Measurements from ENCODE around the gene SLC25A11.

DNA sequence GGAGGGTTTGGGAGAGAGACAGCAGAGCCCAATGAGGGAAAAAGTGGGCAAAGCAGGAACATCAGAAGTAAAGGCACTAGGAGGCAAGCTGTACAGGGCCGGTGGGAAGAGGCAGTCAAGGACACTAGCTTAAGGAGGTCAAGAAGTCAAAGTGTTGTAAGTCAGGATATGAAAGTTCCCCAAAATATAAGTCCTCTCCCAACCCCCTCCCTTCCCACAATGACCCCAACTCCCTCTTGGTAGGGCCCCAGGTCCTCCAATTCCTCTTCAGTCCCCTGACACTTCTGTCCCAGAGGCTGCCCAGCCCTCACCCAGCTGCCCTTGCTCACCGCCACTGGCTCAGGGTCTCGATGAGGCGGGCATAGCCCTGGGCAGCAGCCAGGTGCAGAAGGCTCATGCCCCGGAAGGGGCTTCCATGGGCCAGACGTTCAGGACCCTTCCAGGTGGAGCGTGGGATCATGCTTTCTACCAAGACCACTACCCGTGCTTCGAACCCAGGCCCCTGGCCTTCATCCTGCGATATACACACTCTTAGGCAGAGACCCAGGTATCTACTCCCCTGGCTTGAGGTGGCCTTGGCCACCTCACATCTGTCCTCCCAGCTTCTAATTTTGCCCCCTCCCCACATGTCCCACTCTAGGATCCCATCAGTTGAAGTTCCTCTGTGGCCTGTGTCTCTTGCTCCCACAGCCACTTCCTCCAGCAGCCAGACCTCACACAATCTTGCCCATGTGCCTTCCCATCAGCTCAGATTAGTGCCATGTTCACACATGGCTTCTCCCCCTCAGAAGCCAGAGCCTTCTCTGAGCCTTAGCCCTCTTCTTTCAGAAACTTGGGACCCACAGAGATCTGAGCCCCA is 33.6 kb upstream of the SLC25A11 start:
- TF ChIP-seq ELF1 (IDR thresholded peaks at IDR 0.05) (no peak), RFX5 (IDR thresholded peaks at IDR 0.05; ENCODE audit: low read length) (no peak), FOXM1 (IDR thresholded peaks at IDR 0.05; ENCODE audit: low read depth) (no peak), POLR2AphosphoS5 (IDR thresholded peaks at IDR 0.05; ENCODE audit: low read depth, low read length) (no peak), EP300 (IDR thresholded peaks at IDR 0.05; ENCODE audit: borderline replicate concordance in 1 of 2, low read depth in 1 of 2, low read length in 1 of 2) (no peak), RCOR1 (IDR thresholded peaks at IDR 0.05; ENCODE audit: low read length) (no peak), MXI1 (IDR thresholded peaks at IDR 0.05; ENCODE audit: low read depth, low read length) (no peak), YY1 (IDR thresholded peaks at IDR 0.05; ENCODE audit: low read depth) (no peak)
- TF ChIP-seq, protein P1, sequence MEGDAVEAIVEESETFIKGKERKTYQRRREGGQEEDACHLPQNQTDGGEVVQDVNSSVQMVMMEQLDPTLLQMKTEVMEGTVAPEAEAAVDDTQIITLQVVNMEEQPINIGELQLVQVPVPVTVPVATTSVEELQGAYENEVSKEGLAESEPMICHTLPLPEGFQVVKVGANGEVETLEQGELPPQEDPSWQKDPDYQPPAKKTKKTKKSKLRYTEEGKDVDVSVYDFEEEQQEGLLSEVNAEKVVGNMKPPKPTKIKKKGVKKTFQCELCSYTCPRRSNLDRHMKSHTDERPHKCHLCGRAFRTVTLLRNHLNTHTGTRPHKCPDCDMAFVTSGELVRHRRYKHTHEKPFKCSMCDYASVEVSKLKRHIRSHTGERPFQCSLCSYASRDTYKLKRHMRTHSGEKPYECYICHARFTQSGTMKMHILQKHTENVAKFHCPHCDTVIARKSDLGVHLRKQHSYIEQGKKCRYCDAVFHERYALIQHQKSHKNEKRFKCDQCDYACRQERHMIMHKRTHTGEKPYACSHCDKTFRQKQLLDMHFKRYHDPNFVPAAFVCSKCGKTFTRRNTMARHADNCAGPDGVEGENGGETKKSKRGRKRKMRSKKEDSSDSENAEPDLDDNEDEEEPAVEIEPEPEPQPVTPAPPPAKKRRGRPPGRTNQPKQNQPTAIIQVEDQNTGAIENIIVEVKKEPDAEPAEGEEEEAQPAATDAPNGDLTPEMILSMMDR (IDR thresholded peaks at IDR 0.05): no peak
- TF ChIP-seq, protein P2, sequence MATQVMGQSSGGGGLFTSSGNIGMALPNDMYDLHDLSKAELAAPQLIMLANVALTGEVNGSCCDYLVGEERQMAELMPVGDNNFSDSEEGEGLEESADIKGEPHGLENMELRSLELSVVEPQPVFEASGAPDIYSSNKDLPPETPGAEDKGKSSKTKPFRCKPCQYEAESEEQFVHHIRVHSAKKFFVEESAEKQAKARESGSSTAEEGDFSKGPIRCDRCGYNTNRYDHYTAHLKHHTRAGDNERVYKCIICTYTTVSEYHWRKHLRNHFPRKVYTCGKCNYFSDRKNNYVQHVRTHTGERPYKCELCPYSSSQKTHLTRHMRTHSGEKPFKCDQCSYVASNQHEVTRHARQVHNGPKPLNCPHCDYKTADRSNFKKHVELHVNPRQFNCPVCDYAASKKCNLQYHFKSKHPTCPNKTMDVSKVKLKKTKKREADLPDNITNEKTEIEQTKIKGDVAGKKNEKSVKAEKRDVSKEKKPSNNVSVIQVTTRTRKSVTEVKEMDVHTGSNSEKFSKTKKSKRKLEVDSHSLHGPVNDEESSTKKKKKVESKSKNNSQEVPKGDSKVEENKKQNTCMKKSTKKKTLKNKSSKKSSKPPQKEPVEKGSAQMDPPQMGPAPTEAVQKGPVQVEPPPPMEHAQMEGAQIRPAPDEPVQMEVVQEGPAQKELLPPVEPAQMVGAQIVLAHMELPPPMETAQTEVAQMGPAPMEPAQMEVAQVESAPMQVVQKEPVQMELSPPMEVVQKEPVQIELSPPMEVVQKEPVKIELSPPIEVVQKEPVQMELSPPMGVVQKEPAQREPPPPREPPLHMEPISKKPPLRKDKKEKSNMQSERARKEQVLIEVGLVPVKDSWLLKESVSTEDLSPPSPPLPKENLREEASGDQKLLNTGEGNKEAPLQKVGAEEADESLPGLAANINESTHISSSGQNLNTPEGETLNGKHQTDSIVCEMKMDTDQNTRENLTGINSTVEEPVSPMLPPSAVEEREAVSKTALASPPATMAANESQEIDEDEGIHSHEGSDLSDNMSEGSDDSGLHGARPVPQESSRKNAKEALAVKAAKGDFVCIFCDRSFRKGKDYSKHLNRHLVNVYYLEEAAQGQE (IDR thresholded peaks at IDR 0.05; ENCODE audit: low read depth, low read length): no peak
